Coronary artery (tissue), 2 donors: ENCODE data around the gene FOXP1.
"Not testable (repeated sequence)": the region's sequence is repeated elsewhere in the genome, so short reads cannot be mapped to it uniquely, and the experiment has no call there.

Experiments used
- DNase-seq: peaks from one replicate; pipeline ENCODE4 v3.0.0-alpha.2; 2017; ENCODE audit warnings: low spot score
- H3K27ac ChIP-seq, 2 donors: fragments of 200-600 bp; sonication (generic); one replicate each; pipeline ENCODE4 v1.5.1; 2016 to 2019
- H3K4me3 ChIP-seq: fragments of 200-600 bp; sonication (generic); 2 replicates; pipeline ENCODE4 v1.5.1; 2016; ENCODE audit warnings: mild to moderate bottlenecking, moderate library complexity
- CTCF ChIP-seq: fragments of 200-600 bp; sonication (generic); IDR thresholded peaks from one replicate; pipeline ENCODE4 v1.5.1; 2019; ENCODE audit warnings: antibody characterized with exemption

FOXP1 gene

DNA sequence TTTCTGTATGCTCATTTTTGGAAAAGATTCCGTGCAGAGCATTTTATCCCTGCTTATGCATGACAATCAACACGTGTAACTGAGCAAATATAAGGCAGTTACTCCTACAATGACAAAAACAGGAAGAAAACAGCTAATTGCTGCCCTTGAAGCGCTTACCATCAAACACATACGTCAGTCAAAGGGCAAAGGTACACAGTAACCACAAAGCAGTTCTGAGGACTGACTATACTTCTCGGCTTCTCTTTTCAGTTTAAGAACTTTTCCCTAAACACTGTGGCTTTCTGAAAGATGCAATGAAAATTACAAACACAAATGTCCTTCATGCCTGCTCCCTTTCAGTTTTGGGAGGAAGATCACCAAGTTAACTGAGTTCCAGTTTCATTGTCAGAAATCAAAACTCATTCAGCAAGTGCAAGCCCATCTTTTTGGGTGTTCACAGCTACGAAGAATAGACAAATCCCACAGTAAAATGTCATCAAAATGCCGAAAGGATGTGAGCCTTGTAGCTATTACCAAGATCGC lies 602.8 kb downstream of the FOXP1 start:
- DNase-seq, result no peak
- Histone ChIP-seq H3K27ac (peak overlapping the region; percentile 19 to 64), H3K4me3 (no peak overlapping the region)
- no peak for TF ChIP-seq CTCF

DNA sequence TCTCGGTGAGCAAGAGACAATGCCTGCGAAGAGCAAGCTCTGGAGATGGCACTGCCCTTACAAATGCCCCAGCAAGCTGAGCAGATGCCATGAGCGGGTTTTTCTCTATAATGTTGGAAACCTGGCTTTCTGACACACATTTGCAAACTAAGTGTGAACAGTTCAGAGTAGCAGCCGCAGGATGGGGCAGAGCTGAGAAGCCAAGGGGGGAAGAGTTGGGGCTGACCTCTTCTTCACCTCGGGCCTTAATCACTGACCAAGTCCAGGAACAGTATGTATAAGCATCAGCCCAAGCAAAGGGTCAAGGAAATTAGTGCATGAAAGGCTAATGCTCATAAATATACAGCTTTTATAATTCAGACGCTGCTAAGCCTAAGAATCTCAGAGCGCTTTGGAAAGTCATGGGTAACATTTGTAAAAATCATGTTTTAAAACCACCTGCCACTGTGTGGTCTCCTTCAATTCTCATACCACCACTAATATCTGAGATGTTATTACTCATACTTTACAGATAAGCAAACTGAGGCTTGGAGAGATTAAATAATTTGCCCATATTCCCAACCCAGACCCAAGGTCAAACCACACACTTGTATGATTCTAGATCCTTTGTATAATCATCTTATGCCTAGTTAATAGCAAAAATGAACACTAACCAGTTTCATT lies 603.4 kb downstream of the FOXP1 start:
- DNase-seq, result no peak
- no peak overlapping the region for H3K4me3 ChIP-seq
- no peak for TF ChIP-seq CTCF

DNA sequence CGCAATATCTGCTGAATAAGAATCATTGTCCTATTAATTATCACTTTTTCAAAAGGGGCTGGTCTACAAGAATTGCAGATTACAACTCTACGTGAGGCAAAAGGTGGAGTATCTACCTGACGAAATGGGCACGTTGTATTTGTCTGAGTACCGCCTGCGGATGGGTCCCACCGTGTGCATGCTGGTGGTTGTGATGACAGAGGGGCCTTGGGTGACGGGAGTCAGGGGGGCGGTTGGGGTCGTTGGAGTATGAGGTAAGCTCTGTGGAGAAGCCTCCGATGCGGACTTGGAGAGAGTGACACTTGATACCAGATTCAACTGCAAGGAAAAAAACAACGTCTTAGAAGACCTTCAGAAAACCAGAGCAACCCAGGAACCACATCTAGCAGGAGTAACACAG lies 605.8 kb downstream of the FOXP1 start:
- TF ChIP-seq CTCF, result no peak
- Histone ChIP-seq H3K27ac (no peak overlapping the region), H3K4me3 (no peak overlapping the region)
- no peak for DNase-seq

More for the DNA sequence above, 603.4 kb downstream of the FOXP1 start:
- peak overlapping the region in 1 of 2 donors; percentile 64 for H3K27ac ChIP-seq

- not testable (repeated sequence) for DNase-seq, H3K27ac ChIP-seq, H3K4me3 ChIP-seq
Observed at GRCh38 chr3:70975981-70976380, 607.5 kb downstream of the FOXP1 start.

DNA sequence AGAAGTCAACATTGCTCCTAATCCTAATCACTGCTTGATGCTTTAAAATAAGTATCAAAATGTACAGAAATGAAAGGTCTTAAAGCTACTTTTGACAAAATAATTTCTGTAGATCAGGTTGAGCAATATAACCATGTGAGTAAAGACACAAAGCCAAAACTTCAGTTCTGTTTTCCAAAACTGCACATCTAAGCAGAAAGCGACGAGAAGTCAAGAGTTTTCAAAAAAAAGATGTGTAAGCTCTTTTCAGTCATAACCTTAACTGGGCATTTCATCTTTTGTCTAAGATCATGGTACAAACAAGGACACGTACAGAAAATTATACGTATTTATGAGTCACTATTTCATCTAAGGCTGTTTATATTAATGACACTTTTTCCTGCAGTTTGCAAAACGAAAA lies 608.8 kb downstream of the FOXP1 start:
- DNase-seq, result no peak
- no peak overlapping the region for H3K27ac ChIP-seq

GRCh38 chr3:70973558-70973957 lies 610.0 kb downstream of the FOXP1 start:
- no peak for TF ChIP-seq CTCF

More for the DNA sequence above, 608.8 kb downstream of the FOXP1 start:
- TF ChIP-seq CTCF, result no peak
- H3K4me3 ChIP-seq, result no peak overlapping the region

DNA sequence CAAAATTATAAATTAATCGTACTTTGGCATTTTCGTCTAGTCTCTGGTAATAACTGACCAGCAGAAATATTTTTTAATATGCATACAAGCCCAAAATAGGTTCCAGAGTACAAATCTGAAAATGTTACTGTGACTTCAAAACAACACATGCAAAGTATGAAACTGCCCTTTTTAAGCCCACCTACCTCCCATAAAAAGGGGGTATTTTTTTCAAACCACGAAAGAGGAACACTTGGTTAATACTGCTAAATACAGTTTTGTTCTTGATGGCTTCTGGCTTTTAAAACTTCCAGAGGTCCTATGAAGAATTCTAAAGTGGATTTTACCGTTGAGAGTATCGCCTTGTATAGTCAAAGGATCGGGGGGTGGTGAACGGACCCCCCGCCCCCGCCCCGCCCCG lies 610.7 kb downstream of the FOXP1 start:
- Histone ChIP-seq H3K4me3 (no peak overlapping the region), H3K27ac (peak overlapping the region in 1 of 2 donors; percentile 25)
- no peak for TF ChIP-seq CTCF
- DNase-seq, result no peak

More at GRCh38 chr3:70973558-70973957, 610.0 kb downstream of the FOXP1 start:
- H3K27ac ChIP-seq, result peak overlapping the region in 1 of 2 donors; percentile 25
- no peak overlapping the region for H3K4me3 ChIP-seq
- no peak for DNase-seq
